ENCODE measurements around the gene SH3RF3.

GRCh38 chr2:109164739-109165221 is 35.8 kb downstream of the SH3RF3 start:
- TF ChIP-seq, protein P1, sequence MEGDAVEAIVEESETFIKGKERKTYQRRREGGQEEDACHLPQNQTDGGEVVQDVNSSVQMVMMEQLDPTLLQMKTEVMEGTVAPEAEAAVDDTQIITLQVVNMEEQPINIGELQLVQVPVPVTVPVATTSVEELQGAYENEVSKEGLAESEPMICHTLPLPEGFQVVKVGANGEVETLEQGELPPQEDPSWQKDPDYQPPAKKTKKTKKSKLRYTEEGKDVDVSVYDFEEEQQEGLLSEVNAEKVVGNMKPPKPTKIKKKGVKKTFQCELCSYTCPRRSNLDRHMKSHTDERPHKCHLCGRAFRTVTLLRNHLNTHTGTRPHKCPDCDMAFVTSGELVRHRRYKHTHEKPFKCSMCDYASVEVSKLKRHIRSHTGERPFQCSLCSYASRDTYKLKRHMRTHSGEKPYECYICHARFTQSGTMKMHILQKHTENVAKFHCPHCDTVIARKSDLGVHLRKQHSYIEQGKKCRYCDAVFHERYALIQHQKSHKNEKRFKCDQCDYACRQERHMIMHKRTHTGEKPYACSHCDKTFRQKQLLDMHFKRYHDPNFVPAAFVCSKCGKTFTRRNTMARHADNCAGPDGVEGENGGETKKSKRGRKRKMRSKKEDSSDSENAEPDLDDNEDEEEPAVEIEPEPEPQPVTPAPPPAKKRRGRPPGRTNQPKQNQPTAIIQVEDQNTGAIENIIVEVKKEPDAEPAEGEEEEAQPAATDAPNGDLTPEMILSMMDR (IDR thresholded peaks at IDR 0.05), result no peak
- TF ChIP-seq POLR2A (IDR thresholded peaks at IDR 0.05), result no peak

Data from adrenal gland (tissue), 5 donors.